NCI-H446 (cell line): Measurements from ENCODE around the gene KCNJ1.
A peak's percentile ranks its signal among the peaks of the same experiment; 100 is the strongest.

Experiments
- DNase-seq, 2 experiments: peaks; one replicate each; lab custom pipeline; 2025; lab: John Stamatoyannopoulos, UW

Gene KCNJ1

DNA sequence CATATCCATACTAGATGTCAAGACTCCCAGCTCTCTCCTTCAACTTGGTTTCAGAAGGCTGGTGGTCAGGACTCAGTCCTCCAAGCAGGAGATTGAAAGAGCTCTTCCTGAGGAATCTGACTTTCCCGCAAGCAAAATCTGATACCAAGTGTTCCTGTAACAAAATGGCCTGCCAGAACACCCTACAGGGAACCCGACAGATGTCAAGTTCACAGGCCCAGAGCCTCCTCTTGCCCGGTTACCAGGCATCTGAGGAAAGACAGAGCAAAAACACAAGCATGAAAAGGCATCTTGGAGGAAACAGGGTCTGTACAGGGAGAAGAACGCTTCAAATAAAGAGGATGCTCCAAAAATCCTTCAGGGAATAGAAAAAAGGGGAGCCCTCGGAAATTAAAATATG lies 15.4 kb upstream of the KCNJ1 start:
- DNase-seq, result no peak

- DNase-seq, result peak; percentile 14 to 60
Observed at GRCh38 chr11:128881221-128881620, 14.1 kb upstream of the KCNJ1 start.

DNA sequence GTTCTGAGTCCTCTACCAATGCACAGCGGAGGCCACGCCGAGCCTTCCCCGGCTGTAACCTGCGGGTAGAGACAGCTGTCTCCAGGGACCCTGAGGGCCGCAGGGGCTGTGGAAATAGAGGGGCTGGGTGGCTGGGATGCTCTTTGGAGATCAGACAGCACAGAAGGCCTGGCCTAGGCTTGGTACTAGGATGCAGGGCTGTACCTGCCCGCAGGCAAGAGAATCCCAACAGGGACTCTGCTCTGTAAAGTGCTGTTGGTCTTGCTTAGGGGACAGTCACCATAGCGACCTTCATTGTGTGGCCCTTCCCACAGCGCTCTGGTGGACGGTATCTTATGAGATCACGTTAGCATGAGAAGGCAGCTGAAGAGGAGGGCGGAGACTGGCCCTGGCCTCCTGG lies 12.7 kb upstream of the KCNJ1 start:
- no peak for DNase-seq

DNA sequence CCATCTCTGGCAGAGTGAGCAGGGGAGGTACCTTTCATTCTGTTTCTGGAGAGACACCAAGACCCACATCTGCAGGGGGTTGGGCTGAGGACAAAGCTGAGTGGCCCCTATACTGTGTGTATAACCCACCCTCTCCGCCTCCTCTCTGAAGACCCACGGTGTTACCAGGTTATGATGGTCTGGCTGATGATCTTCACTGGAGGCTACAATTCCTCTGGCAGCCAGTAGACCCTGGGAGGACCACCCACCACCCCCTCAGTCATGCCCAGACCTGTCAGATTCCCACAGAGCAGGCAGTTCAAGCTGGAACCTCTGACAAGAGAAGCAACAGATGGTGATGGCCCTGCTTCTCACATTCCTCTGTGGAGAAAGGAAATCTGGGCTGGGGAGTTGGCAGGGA lies 11.4 kb upstream of the KCNJ1 start:
- DNase-seq, result peak in 1 of 2 experiments; percentile 28

GRCh38 chr11:128877726-128878125 lies 10.6 kb upstream of the KCNJ1 start:
- DNase-seq, result no peak

DNA sequence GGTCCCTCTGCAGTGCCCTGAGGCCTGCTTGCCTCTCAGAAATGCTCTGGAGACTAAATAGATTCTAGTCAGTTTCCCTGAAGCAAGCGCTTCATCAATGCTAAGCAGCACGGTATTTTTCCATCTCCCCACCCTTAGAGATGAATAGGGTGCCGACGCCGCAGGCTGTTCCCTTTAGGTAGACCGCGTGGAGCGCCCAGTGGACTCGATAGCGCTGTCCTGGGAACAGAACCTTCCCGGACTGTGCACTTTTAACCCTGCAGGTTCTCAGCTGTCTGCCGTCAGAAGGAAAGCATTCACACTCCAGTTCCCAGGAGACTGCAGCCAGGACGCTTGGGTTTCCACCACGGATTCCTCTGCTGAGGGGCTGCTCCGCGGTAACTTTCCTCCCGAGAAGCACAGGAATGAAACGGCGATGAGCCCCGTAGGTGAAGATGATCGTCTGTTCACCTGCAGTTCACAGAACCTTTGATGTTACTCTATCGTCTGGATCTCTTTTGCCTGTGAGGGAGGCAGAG lies 9.1 kb upstream of the KCNJ1 start:
- DNase-seq, result no peak

GRCh38 chr11:128874427-128874826 lies 7.3 kb upstream of the KCNJ1 start:
- DNase-seq, result no peak

GRCh38 chr11:128872594-128872993 lies 5.5 kb upstream of the KCNJ1 start:
- no peak for DNase-seq

DNA sequence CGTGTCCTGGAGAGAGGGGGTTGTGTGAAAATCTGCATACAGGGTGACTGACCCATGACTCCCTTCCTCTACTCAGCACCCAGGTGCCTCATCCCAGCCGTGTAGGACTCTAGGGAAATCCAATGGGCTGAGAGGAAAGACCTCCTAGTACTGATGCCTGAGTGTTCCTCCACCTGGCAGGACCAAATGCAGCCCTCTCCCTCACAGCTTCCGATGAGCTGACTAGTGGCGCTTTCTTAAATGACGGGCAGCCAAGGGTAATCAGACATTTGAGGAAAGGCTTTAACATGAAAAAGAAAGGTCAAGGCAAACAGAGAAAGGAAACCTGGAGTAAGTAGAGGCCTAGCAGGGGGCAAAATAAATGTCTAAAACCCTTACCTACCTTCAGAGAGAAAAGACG lies 5.0 kb upstream of the KCNJ1 start:
- DNase-seq, result no peak

DNA sequence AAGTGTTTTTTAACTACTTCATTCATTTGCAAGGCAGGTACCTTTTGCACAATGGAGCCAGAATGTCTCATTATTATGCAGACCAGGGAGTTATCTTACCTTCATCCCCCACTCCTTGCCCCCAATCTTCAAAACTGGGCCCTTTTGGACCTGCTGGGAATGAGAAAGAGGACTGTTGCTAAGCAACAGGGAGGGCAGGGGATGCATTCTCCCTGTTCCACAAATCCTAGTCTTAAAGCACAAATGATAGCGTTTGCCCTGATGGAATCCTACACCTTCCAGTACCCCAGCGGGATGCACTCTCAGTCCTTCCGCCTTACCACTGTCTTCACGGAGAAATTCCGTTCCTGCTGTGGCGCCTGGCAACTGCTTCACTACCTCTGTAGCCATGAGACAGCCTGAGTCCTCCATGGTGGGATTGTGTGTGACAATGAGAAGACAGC lies 4.1 kb upstream of the KCNJ1 start:
- DNase-seq, result no peak

DNA sequence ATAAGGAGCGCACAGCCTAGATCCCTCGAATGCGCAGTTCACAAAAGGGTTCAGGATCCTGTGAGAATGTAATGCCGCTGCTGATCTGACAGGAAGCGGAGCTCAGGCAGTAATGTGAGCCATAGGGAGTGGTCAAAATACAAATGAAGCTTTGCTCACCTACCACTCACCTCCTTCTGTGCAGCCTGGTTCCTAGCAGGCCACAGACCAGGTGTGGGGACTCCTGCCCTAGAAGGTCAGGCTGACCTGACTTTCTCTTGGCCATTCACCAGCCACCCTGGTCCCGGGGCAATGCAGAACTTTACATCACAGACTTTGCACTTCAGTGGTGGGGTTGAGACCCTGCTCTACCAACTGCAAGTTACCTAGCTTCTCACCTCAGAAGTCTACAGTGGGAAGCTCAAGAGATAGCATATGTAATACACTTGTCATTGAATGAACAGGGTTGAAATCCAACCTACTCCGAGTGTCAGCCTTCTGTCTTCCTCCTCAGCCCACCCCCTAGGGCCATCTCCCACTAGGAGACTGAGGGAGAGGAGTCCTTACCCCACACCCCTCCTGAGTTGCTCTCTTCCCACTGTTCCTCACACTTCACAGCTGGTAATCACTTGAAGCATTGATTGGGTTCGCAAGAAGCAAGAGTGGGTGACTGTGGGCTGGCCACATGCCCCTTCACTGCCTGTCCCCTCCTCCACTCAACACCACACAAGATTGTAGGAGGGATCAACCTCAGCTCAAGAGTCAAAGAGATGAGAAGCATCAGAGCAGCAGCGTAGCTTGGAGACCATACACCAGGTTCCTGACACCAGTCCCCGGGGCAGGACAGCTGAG lies 2.0 kb upstream of the KCNJ1 start:
- no peak for DNase-seq

DNA sequence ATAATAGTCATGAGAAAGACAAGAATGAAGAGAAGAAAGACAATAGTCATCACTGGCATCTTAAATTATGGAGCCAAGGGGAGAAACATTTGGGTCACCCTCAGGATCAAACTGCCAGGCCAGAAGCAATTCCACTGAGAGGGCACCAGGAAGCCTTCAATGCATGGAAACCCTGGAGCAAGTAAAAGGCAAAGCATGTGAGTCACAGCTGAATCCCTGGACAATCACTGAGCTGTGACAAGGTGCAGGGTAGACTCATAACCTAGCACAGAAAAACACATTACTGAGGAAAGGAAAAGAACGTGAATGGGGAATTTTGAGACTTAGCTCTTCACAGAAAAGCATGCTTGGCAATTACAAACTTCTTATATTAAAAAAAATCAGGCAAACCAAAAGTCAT lies 1.6 kb downstream of the KCNJ1 start:
- DNase-seq, result no peak

GRCh38 chr11:128862908-128863660 lies 4.0 kb downstream of the KCNJ1 start:
- no peak for DNase-seq

DNA sequence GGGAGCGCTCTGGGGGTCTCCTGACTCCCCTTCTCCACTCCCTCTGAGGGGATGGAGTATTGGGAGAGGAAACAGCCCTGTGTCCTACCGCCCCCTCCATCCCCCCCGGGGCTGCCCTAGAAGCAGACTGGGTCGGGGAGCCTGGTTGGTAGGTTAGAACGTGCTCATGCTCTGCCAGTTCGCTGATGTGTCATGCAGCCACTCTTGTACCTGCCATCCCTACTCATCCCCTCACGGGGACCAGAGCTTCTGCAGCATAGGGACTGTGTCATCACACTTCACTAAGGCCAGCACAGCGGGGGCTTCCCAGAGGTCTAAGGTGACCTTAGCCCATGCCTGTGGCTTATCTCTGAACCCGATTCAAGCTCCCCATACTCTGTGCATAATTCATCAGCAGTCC lies 4.7 kb downstream of the KCNJ1 start:
- no peak for DNase-seq

DNA sequence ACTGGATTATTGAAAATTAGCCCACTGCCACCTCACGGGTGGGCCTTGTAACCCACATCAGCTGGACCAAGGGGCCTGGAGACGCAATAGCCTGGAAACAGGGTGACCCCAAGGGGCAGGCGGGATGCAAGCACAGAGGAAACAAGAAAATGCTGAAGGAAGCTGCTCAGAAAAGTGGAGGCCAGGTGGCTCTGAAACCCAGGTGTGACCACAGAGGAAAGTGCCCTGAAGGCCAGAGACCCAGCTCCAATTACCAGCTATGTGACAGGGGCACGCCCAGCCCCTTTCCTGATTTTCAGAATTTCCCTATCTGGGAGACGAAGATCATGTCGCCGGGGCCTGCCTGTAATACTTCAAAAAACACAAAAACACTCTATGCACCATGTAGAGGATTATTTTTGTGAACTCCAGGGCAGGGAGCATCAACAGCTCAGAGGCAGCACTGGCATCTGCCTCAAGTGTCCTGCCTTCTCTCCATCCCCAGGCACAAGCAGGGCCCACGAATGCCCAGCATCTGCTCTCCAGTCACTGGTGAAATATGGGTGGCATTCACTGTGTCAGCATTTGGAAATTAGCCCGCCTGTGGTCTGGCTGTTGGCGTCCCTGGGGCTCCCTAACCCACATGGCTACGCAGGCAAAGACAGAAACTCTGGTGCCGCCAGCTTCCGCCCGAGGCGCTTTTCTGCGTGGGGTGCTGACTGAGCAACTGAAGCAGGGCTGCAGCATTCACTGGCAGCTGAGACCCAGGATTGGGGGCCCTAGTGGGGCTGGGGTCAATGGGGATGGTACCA lies 6.3 kb downstream of the KCNJ1 start:
- DNase-seq, result no peak

DNA sequence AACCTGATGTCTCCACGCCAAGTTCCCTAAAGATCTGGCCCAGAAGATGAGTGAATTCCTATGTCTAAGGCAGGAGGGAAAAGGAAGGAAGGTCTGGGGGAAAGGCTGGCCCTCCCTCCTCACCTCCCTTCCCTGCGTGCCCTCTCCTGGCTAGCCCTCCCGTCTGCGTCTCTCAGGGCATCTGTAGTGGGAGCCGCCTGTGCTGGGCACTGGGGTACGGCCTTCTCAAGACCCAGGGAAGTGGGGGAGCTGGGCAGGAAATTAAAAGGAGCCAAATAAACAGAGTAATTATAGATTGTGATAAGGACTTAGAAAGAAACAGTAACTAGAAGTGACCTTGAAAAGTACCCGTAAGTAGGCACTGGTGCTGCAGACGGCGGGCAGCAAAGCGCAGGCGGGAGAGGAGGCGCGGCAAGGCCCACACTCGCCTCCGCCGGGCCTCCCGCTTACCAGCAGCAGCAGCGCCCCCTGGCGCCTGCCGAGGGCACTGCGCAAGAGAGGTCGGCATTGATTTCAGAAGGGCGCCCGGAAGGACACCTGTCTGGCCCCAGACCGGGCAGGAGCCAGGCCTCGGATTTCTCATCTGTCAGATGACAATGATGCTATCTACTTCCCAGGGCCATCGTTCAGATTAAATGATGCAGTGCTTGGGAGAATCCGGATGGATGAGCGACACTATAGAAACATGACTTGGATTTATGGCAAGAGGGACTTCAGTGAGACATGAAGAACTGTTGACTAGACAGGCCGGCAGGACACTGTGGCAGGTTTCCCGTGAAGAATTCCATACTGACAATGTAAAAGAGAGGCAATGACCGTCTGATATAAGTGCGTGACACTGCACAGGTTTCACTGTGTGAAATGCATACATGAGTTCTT lies 7.3 kb downstream of the KCNJ1 start:
- peak in 1 of 2 experiments; percentile 55 for DNase-seq

DNA sequence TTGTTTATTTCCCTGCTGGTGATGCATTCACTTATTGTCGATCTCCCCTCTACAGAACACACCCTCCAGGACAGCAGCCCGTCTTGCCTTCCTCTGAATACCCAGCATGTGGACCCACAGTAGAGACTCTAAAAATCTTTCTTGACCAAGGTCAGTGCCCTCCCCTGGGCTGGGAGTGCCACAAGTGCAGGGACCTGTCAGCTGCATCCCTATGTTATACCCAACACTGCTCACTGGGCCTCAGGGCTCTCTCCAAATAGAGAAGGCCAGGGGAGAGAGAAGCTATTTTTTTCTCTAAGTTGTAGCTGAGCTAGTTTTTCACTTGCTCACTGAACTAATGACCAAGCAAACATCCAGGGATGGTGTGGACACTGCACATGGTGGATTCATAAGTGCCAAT lies 9.8 kb downstream of the KCNJ1 start:
- no peak for DNase-seq

DNA sequence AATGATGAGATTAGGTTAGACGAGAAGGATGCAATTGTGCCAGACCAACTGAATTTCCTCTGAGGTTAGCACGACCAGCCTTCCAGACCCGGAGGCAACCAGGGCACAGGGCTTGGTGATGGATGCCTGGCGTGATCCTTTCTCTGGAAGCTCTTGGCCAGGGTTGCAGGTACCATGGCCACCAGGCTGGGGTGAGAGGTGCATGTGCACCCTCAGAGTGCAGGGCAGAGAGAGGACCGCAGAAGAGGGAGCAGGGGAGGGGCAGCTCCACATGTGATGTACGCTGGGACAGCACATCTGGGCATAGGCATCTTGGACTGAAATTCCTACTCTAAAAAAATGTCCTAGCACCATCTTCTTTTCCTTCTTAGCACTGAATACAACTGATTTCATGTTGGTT lies 10.9 kb downstream of the KCNJ1 start:
- DNase-seq, result no peak

DNA sequence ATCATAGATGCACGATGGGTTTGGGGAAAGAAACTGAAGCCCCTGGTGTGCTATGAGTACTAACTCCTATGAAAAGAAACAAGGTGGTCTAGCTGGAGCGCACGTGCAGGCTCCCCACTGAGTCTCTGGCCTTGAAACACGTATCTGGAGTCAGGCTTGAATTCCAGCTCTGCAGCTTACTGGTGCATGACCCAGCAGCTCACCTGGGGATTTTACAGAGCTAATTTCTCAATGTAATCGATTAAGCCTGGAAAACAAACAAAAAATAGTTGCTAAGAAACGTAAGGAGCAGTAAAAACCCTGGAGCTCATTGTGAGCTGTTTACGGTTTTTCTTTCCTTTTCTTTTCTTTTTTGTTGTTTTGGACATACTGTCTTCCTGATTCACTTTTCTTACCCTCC lies 12.3 kb downstream of the KCNJ1 start:
- DNase-seq, result no peak

DNA sequence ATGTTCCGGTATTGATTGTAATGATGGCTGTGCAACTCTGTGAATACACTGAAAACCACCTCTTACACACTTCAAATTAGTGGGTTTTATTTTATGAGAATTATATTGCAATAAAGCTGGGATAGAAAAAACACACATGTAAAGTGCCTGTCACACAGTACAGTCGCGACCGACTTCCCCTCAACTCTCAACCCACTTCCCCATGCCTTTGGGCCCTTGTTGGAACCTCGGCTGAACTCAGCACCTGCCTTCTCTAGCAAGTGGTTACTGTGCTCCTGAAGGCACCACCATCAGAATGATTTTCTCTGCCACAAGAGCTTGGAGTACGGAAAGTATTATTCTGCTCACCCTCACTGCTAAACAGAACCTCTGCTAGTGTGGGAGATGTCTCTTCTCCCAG lies 13.5 kb downstream of the KCNJ1 start:
- no peak for DNase-seq

GRCh38 chr11:128852327-128853023 lies 14.6 kb downstream of the KCNJ1 start:
- no peak for DNase-seq
